IPS-18a (cell line): Measurements from ENCODE around the gene KRTAP9-7.

Experiments
- H3K27ac ChIP-seq: one replicate; pipeline ENCODE4 v1.5.1; 2013; ENCODE audit warnings: low read length
- H3K27me3 ChIP-seq: one replicate; pipeline ENCODE4 v1.6.1; 2013; ENCODE audit warnings: mild to moderate bottlenecking, low read length; ENCODE audit not compliant: control insufficient read depth, insufficient read depth
- H3K36me3 ChIP-seq: one replicate; pipeline ENCODE4 v1.6.1; 2013; ENCODE audit warnings: low read depth, low read length; ENCODE audit not compliant: control insufficient read depth
- H3K4me1 ChIP-seq: one replicate; pipeline ENCODE4 v1.6.1; 2013; ENCODE audit warnings: low read depth, low read length; ENCODE audit not compliant: control insufficient read depth
- H3K4me3 ChIP-seq: one replicate; pipeline ENCODE4 v1.5.1; 2013; ENCODE audit warnings: low read length
- H3K9ac ChIP-seq: one replicate; pipeline ENCODE4 v1.6.1; 2013; ENCODE audit warnings: mild to moderate bottlenecking, low read length, moderate library complexity
- H3K9me3 ChIP-seq: one replicate; pipeline ENCODE4 v1.6.1; 2013; ENCODE audit warnings: low read depth, low read length; ENCODE audit not compliant: control insufficient read depth

The KRTAP9-7 gene

DNA sequence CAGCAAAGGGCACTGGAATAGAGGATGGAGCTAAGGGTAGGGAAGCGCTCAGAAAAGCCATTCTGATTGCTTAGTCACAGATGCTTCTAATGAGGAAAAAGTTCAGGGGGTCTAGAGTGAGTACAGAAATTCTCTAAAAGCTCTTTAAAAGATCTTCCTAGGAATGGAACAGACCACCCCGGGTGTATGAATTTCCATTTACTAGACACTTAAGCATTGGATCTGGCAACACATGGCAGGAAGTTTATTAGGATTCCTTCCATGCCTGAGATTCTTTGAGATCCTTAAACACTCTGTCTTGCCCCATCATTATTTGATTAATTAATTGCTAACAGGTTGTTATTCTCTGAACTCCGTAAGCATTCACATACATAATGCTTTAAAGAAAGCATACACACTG, 8.5 kb downstream of the KRTAP9-7 start:
- peaks cover 7% of the 10 kb centered on the region for H3K4me1 ChIP-seq
- no peaks in the 10 kb centered on the region for H3K9me3 ChIP-seq
- no peak overlapping the region for H3K4me3 ChIP-seq
- no peaks in the 10 kb centered on the region for H3K27me3 ChIP-seq
- no peak overlapping the region for H3K9ac ChIP-seq
- H3K36me3 ChIP-seq = no peaks in the 10 kb centered on the region
- H3K27ac ChIP-seq = no peak overlapping the region

- Histone ChIP-seq H3K27ac (no peak overlapping the region), H3K4me1 (peaks cover 7% of the 10 kb centered on the region)
Measured at GRCh38 chr17:41284546-41284945, 9.0 kb downstream of the KRTAP9-7 start.

DNA sequence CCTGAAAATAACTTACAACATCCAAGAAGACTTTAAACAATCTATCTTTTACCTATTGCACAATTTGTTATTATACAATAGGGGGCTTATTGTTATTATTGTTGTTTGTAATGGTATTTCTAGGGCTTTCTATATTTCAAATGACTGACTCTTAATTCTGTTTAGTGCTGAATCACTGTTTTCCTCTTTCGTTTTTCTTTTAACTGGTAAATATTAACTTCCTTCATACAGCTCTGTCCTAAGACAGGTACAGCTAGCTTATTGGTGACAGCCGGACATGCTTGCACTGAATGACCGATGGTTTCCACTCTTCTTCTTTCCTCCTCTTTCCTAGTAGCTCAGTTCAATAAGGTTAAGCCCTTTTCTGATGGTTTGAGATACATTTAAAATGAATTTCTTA, 11.6 kb downstream of the KRTAP9-7 start:
- Histone ChIP-seq H3K4me3 (no peak overlapping the region), H3K4me1 (peaks cover 7% of the 10 kb centered on the region), H3K36me3 (no peaks in the 10 kb centered on the region), H3K9me3 (no peaks in the 10 kb centered on the region), H3K9ac (no peak overlapping the region), H3K27ac (no peak overlapping the region), H3K27me3 (no peaks in the 10 kb centered on the region)

More at GRCh38 chr17:41284546-41284945, 9.0 kb downstream of the KRTAP9-7 start:
- Histone ChIP-seq H3K9ac (no peak overlapping the region), H3K4me3 (no peak overlapping the region), H3K9me3 (no peaks in the 10 kb centered on the region), H3K27me3 (no peaks in the 10 kb centered on the region), H3K36me3 (no peaks in the 10 kb centered on the region)

DNA sequence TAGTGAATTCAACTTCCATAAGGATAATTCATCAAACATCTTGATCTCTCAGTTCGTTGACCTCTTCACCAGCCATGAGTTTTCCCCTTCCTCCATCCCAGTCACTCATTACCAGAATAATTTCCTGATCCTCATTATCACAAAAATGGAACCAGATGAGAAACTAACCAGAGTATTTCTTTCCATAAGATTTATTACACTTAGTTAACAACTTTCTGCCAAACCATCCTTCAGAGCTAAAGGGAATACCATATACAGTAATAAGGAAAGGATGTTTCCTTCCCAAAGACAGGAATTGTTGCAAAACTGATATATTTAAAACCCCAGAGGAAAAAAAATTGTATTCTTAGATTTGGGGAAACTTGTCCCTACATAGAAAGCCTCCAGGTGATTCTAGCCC, 18.5 kb downstream of the KRTAP9-7 start:
- H3K9me3 ChIP-seq = no peaks in the 10 kb centered on the region
- no peaks in the 10 kb centered on the region for H3K36me3 ChIP-seq
- no peak overlapping the region for H3K27ac ChIP-seq
- H3K4me3 ChIP-seq = no peak overlapping the region
- H3K4me1 ChIP-seq = no peaks in the 10 kb centered on the region
- H3K9ac ChIP-seq = no peak overlapping the region
- no peaks in the 10 kb centered on the region for H3K27me3 ChIP-seq

DNA sequence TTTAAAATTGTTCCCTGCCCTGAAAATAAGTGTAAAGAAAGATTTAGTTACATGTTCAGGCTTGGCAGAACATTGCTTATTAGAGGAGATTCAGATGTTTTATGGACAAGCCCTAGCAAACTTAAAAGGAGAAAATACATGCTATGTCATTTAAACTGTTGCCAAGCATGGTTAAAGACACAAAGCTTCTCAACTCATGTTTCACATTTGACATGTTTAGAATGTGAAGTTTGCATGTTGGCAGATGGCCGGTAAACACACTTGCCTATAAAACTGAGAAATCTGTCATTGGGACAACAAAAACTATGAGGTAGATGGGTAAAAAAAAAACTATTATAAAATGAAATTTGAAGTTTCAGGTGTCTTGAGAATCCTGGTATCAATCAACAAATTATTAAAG, 21.3 kb downstream of the KRTAP9-7 start:
- H3K9ac ChIP-seq = no peak overlapping the region

GRCh38 chr17:41298458-41299135, 23.1 kb downstream of the KRTAP9-7 start:
- Histone ChIP-seq H3K9me3 (no peaks in the 10 kb centered on the region), H3K36me3 (no peaks in the 10 kb centered on the region), H3K27me3 (no peaks in the 10 kb centered on the region), H3K4me1 (no peaks in the 10 kb centered on the region), H3K4me3 (no peak overlapping the region), H3K27ac (no peak overlapping the region), H3K9ac (no peak overlapping the region)

More for the DNA sequence above, 21.3 kb downstream of the KRTAP9-7 start:
- Histone ChIP-seq H3K27ac (no peak overlapping the region), H3K27me3 (no peaks in the 10 kb centered on the region), H3K9me3 (no peaks in the 10 kb centered on the region), H3K4me3 (no peak overlapping the region), H3K4me1 (no peaks in the 10 kb centered on the region), H3K36me3 (no peaks in the 10 kb centered on the region)

DNA sequence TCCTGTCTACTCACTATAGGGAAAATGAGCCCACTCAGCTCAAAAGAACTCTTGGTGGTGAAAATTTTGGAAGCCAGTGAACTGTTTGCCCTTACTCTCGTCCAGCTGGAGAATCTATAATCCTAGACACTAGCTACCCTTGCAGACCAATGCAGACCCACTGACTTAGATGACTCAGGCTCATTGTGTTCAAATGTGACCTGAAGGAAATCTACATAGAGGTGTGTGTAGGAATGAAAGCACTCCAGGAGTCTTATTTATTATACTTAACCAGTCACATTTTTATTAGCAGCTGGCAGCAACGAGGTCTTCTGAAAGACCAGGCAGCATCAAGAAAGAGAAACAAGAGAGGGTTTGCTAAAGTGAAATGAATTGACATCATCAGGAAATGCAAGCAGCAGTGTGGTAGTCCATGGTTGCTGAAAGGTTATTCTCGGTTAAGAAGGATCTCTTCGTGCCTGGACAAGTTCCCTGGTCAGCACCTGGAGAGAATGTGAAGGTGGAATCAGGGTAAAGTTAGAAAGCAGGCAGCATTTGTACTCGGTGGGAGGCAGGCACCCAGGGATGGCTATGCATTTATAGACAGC, 25.8 kb downstream of the KRTAP9-7 start:
- H3K9ac ChIP-seq = no peak overlapping the region
- H3K27me3 ChIP-seq = no peaks in the 10 kb centered on the region
- H3K36me3 ChIP-seq = no peaks in the 10 kb centered on the region
- no peak overlapping the region for H3K27ac ChIP-seq
- no peaks in the 10 kb centered on the region for H3K9me3 ChIP-seq
- no peaks in the 10 kb centered on the region for H3K4me1 ChIP-seq
- no peak overlapping the region for H3K4me3 ChIP-seq

GRCh38 chr17:41301916-41302901, 26.7 kb downstream of the KRTAP9-7 start, which contains the start of gene KRTAP29-1:
KRTAP29-1 (minus strand) TSS chr17:41302851; CDS start chr17:41302851, 0 bp downstream.
- Histone ChIP-seq H3K4me3 (no peak within 1 kb of the TSS), H3K36me3 (no peaks in the 10 kb centered on the region), H3K27me3 (no peaks in the 10 kb centered on the region)

DNA sequence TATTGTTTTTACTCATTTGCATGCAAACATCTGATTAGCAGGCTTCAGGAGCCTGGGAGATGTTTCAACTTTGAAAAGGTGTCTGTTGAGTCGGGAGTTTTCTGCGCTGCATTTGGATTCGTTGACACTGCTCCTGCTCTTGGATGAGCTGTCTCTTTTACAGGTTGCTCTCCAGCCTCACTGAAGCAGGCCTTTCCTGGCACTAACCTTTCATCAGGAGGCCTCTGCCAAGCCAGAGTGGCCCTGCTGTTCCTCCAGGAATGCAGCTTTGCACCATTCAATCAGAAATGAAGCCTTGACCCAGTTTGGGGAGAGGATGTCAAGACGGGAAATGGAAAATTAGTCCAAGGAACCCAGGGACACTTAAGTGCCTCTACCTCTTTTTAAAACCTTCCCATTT, 27.5 kb downstream of the KRTAP9-7 start:
- Histone ChIP-seq H3K27ac (no peak overlapping the region), H3K4me1 (no peaks in the 10 kb centered on the region), H3K9ac (no peak overlapping the region), H3K27me3 (no peaks in the 10 kb centered on the region), H3K9me3 (no peaks in the 10 kb centered on the region), H3K36me3 (no peaks in the 10 kb centered on the region), H3K4me3 (no peak overlapping the region)

More at GRCh38 chr17:41301916-41302901, 26.7 kb downstream of the KRTAP9-7 start, which contains the start of gene KRTAP29-1:
- H3K4me1 ChIP-seq = no peaks in the 10 kb centered on the region
- H3K27ac ChIP-seq = no peak within 1 kb of the TSS
- no peaks in the 10 kb centered on the region for H3K9me3 ChIP-seq
- no peak within 1 kb of the TSS for H3K9ac ChIP-seq

DNA sequence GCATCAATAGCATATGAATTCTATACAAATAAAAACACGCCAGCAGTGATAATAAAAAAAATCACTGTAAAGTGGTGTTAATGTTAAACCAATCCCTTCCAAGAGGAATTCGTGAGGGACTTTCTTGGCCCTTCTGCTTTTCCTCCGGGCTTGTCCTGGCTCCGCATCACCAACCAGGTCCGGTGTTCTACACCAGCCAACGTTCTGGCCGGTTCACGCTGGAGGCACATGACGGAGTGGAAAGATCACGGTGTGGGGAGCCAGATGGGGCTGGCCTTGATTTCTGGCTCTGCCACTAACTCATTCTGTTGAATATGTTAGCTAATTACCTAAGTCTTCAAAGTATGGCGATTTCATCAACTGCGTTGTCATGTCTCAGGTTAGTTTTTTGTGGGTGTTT, 28.6 kb downstream of the KRTAP9-7 start:
- Histone ChIP-seq H3K4me3 (no peak overlapping the region), H3K9ac (no peak overlapping the region), H3K4me1 (no peaks in the 10 kb centered on the region), H3K27me3 (no peaks in the 10 kb centered on the region), H3K9me3 (no peaks in the 10 kb centered on the region), H3K27ac (no peak overlapping the region), H3K36me3 (no peaks in the 10 kb centered on the region)

GRCh38 chr17:41307647-41308046, 32.1 kb downstream of the KRTAP9-7 start:
- Histone ChIP-seq H3K27ac (no peak overlapping the region), H3K4me1 (no peaks in the 10 kb centered on the region), H3K9me3 (no peaks in the 10 kb centered on the region), H3K4me3 (no peak overlapping the region), H3K36me3 (no peaks in the 10 kb centered on the region), H3K27me3 (no peaks in the 10 kb centered on the region), H3K9ac (no peak overlapping the region)
